GM21786 (cell line): ENCODE results near the gene ARHGAP9.
"Not testable (repeated sequence)": the region's sequence is repeated elsewhere in the genome, so short reads cannot be mapped to it uniquely, and the experiment has no call there.

ENCODE experiments used
- ATAC-seq: cut with Tn5 transposase; IDR thresholded peaks from one replicate; pipeline ENCODE4 v1.9.1; 2021; ENCODE audit not compliant: unreplicated experiment

ARHGAP9 gene

DNA sequence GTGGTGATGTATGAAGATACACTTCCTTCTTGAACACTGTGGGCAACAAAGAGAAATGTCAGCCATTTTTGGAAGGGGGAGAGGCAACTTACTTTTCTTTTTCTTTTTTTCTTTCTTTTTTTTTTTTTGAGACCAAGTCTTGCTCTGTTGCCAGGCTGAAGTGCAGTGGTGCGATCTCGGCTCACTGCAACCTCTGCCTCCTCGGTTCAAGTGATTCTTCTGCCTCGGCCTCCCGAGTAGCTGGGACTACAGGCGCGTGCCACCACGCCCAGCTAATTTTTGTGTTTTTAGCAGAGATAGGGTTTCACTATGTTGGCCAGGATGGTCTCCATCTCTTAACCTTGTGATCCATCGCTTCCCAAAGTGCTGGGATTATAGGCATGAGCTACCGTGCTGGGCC, 38.1 kb upstream of the ARHGAP9 start:
- not testable (repeated sequence) for ATAC-seq

DNA sequence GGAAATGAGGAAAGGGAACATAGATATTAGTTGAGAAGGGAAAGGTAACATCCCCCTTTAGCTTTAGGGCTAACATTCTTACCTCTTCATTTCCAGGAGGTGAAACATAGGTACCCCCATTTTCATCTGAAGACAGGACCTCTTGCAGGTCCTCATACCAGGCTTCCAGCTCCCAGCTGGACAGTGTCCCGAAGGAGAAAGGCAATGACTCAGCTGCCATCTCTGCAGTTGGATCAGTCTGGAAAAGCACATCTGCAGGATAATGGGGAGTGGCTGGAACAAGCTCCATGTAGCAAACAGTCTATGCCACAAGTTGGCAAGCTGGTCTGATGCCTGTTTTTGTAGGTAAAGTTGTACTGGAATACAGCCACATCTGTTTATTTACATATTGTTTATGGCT, 37.5 kb upstream of the ARHGAP9 start:
- ATAC-seq = no peak

DNA sequence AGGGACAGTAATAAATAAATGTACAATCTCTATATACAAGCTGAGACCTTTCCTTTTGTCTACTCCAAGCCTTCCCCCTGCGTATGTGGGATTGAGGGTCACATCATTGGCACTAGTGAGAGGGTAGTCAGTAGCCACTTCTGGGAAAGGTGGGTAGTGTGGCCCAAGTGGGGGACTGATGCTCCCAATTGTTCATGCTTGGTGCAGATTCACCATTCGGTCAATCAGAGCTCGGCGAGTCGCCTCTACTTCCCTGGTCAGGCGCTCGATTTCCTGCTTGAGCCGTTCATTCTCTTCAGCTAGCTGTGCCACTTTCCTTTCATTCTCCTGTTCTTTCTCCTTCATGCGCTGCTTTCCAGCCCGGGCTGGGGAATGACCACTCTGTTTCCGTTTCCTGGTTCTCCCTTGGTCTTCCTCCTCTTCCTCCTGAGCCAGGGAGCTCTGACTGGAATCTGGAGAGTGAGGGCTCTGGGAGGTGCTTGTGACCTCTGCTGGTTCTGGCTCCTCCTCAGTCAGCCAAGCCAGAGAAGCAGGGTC, 37.0 kb upstream of the ARHGAP9 start:
- no peak for ATAC-seq

DNA sequence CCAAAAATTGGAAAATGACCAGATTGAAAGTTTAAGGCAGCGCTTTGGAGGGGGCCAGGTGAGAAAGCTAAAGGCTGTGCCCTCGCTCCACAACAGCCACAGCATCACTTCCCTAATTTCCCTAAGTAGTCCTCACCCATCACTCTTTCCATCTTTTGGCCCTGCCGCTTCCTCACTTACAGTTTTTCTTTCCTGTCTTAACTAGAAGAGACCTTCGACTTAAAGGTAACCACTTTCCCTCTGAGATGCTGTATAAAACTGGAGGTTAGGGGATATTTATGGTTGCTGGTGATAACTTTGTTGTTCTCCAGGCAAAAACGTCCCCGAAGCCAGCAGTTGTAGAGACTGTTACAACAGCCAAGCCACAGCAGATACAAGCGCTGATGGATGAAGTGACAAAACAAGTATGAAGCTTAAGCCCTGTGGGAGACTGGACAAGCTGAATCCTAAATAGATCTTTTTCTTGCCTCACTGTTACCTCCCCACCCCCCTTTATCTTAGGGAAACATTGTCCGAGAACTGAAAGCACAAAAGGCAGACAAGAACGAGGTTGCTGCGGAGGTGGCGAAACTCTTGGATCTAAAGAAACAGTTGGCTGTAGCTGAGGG, 36.4 kb upstream of the ARHGAP9 start:
- no peak for ATAC-seq

DNA sequence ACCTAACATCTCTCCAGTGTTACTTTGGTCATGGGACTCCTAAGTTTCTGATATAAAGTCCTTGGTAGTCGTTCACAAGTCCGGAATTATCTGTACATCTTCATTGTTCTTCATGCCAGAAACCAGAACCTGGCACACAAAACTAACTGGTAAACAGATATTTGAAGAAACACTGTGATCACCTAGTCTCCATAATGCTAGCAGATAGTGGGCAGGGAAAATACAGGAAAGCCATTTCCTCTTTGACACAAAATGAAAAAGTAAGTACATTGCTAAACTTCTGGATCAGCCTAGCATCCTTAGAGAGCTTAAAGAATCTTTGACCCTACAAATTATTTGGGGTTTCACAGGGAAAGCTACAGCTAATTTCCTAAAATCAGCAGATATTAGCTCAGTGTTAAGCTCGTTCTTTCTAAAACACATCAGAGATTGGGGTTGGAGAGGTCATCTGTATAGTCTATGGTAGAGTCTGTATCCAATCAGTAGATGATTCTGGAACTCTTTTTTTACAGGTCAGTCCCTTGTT, 35.8 kb upstream of the ARHGAP9 start:
- ATAC-seq = no peak

DNA sequence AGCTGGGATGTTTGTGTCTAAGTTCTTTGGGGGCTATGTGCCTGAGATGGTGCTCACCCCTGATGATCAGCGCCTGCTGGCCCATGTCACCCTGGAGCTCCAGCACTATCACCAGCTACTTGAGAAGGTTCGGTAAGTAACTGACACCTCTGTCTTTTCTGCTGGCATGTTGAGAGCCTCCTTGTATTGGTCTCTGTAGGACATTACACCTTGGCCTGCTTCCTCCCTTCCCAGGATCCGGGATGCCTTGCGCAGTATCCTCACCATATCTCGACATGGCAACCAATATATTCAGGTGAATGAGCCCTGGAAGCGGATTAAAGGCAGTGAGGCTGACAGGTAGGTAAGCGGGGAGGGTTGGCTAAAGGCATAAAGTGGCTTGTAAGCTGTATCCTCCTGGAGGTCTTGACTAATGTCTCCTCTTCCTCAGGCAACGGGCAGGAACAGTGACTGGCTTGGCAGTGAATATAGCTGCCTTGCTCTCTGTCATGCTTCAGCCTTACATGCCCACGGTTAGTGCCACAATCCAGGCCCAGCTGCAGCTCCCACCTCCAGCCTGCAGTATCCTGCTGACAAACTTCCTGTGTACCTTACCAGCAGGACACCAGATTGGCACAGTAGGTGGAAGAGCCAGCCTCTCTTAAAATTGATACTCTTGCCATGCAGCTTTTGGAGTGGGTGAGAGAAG, 35.2 kb upstream of the ARHGAP9 start:
- no peak for ATAC-seq

DNA sequence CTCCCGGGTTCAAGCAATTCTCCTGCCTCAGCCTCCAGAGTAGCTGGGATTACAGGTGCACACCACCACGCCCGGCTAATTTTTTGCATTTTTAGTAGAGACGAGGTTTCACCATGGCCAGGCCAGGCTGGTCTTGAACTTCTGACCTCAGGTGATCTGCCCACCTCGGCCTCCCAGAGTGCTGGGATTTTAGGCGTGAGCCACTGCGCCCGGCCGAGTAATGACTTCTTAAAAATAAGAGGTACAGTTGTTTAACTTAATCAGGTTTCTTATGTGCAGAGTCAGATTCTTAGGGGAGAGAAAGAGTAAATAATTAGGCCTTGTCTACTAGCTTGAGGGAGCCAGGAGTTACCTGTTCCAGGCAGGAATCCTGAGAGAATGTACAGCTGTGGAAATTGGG, 34.6 kb upstream of the ARHGAP9 start:
- ATAC-seq = not testable (repeated sequence)

DNA sequence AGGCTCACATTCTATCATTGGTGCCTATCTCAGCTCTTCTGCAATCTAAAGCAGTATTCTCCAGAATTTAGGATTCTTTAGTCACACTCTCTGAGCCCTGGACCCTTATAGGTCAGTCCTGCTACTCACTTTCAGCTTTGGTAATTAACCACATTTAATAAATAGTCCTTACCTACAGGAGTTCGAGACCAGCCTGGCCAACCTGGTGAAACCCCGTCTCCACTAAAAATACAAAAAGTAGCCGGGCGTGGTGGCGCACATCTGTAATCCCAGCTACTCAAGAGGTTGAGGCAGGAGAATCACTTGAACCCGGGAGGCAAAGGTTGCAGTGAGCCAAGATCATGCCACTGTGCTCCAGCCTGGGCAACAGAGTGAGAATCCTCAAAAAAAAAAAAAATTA, 34.0 kb upstream of the ARHGAP9 start:
- not testable (repeated sequence) for ATAC-seq

DNA sequence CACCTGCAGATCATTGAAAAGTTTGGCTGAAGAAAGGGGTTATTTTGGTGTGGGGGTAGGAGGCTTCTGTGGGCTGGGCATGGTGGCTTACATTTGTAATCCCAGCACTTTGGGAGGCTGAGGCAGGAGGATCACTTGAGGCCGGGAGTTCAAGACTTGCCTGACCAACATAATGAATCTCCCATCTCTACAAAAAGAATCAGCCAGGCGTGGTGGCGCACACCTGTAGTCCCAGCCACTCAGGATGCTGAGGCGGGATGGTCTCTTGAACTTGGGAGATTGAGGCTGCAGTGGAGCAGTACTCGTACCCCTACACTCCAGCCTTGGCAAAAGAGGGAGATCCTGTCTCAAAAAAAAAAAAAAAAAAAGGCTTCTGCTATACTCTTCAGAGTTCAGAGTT, 33.6 kb upstream of the ARHGAP9 start:
- ATAC-seq = no peak

DNA sequence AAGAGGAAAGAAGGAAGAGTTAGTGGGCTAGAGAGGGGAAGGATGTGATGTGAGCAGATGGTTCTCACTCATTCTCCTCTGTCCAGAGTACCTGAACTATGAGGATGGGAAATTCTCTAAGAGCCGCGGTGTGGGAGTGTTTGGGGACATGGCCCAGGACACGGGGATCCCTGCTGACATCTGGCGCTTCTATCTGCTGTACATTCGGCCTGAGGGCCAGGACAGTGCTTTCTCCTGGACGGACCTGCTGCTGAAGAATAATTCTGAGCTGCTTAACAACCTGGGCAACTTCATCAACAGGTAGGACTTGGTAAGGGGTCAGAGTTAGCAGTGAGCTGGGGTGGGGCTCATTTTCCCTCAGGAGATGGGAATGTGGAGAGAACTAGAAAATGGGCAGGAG, 33.0 kb upstream of the ARHGAP9 start:
- no peak for ATAC-seq

DNA sequence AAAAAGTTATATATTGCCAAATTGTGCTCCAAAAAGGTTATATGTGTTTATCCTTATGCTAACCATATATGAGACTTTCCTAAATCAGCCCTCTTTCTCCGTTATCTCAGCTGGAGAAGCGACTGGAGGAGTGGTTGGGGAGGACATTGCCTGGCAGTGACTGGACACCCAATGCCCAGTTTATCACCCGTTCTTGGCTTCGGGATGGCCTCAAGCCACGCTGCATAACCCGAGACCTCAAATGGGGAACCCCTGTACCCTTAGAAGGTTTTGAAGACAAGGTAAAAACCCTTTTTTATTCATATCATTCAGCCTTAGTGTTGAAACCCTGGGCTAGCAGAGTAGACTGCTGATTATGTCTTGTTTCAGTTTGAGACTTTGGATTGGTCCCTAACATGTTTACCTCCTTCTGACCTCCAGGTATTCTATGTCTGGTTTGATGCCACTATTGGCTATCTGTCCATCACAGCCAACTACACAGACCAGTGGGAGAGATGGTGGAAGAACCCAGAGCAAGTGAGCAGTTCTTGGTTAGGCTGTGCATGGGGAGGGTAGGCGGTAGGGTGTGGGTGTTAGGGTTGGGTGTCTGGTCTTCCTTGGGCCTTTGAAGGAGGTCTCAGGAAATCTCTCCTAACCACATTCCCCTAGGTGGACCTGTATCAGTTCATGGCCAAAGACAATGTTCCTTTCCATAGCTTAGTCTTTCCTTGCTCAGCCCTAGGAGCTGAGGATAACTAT, 32.1 kb upstream of the ARHGAP9 start:
- no peak for ATAC-seq

DNA sequence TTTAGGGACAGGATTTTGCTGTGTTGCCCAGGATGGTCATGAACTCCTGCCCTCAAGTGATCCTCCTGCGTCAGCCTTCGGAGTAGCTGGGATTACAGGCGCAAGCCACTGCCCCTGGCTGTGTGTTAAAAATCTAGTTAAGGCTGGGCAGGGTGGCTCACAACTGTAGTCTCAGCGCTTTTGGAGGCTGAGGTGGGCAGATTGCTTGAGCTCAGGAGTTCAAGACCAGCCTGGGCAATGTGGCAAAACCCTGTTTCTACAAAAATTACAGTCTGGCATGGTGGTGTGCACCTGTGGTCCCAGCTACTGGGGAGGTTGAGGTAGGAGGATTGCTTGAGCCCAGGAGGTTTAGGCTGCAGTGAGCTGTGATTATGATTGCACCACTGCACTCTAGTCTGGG, 31.5 kb upstream of the ARHGAP9 start:
- no peak for ATAC-seq

DNA sequence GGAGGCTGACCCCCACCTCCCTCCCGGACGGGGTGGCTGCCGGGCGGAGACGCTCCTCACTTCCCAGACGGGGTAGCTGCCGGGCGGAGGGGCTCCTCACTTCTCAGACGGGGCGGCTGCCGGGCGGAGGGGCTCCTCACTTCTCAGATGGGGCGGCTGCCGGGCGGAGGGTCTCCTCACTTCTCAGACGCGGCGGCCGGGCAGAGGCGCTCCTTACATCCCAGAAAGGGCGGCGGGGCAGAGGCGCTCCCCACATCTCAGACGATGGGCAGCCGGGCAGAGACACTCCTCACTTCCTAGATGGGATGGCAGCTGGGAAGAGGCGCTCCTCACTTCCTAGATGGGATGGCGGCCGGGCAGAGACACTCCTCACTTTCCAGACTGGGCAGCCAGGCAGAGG, 28.1 kb upstream of the ARHGAP9 start:
- not testable (repeated sequence) for ATAC-seq

DNA sequence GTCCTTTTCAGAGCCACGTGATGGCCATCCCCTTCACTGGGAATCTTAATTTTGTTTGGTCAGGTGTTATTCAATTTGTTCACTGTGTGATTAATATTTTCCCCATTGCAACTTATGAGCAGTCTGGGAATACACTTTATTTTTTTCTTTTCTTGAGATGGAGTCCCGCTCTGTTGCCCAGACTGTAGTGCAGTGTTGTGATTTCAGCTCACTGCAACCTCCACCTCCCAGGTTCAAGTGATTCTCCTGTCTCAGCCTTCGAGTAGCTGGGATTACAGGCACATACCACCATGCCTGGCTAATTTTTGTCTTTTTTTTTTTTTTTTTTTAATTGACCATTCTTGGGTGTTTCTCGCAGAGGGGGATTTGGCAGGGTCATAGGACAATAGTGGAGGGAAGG, 26.9 kb upstream of the ARHGAP9 start:
- not testable (repeated sequence) for ATAC-seq

DNA sequence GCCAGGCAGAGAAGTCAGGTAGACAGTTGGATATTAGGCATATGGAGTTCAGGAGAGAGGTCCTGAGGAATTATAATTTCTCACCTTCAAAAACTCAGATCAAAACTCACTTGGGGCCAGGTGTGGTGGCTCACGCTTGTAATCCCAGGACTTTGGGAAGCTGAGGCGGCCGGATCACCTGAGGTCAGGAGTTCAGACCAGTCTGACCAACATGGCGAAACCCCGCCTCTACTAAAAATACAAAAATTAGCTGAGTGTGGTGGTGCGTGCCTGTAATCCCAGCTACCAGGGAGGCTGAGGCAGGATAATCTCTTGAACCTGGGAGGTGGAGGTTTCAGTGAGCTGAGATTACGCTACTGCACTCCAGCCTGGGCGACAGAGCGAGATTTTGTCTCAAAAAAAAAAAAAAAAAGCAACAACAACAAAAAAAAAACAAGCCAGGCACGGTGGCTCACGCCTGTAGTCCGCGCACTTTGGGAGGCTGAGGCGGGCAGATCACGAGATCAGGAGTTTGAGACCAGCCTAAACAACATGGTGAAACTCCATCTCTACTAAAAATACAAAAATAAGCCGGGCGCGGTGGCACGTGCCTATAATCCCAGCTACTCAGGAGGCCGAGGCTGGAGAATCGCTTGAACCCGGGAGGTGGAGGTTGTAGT, 22.8 kb upstream of the ARHGAP9 start:
- not testable (repeated sequence) for ATAC-seq

DNA sequence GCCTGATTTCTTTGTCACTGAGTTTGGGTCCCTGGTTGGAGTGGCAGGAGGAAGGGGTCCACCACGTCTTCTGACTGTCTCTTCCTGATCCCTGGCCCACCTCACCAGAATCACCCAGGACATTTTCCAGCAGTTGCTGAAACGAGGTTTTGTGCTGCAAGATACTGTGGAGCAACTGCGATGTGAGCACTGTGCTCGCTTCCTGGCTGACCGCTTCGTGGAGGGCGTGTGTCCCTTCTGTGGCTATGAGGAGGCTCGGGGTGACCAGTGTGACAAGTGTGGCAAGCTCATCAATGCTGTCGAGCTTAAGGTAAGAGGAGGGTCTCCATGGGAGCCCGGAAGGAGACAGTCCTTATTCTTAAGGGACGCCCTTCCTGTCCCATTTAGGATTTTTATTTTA, 20.5 kb upstream of the ARHGAP9 start:
- ATAC-seq = no peak

DNA sequence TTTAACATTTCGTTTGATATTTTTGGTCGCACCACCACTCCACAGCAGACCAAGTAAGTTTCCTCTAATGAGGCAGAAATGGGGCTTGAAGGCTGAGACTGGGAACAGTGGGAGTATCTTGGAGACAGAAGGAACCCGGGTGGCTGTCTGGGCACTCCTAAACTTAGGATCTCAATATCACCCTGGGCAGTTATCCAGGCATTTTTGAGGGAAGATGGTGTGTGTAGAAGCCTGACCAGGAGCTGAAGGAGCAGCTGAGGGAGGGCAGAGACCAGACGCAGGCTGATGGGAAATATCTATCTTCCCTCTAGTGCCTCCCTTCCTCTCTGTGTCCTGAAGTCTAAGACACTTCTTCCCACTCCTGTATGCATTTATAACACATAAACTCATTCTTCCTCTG, 18.9 kb upstream of the ARHGAP9 start:
- no peak for ATAC-seq

DNA sequence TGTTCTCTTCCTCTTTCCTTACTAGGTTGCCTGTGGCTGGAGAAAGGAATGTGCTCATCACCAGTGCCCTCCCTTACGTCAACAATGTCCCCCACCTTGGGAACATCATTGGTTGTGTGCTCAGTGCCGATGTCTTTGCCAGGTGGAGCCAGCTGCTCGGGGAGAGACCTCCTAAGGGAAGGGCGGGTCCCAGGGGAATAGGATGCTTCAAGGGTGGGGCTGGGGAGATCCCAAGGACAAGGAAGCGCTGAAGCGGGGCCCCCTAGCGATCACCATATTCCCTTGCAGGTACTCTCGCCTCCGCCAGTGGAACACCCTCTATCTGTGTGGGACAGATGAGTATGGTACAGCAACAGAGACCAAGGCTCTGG, 18.5 kb upstream of the ARHGAP9 start:
- ATAC-seq = no peak

DNA sequence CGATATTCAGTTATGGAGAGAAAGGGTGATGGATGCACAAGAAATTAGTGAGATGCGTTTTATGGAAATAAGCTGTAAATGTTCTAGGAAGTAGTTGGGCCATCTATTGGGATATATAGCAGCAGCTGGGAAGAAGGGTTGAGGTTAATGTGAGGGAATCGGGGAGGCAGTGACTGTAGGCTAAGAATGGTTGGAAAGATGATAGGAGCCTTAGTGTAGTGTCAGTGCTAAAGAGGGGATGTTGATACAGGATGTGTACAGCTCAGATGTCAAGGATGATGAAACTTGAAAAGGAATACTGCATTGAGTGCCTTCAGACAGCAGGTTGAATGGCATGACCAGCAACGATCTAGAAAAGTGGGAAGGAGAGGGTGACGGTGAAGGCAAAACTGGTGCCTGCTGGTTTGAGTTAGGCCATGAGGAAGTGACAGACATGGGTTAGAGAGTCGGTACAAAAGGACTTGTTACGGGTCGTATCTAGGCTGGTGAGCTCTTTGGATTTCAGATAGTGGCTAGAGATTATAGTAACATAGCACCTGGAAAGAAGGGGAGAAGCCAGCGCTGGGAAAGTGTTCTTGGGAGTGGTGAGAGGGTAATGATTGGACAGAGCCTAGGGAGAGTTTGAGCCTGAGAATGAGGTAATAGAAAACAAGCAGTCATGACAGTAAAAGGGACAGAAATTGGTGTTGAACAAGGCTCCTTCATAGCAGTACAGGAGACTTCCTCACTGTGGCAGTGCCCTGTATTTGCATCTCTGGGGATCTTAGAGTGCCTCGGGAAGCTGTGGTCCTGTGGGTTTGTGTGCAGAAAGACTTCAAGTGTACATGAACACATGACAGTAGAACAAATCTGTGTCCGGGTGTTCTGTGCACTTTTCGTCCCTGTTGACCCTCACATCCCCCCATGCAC, 17.8 kb upstream of the ARHGAP9 start:
- ATAC-seq = no peak

DNA sequence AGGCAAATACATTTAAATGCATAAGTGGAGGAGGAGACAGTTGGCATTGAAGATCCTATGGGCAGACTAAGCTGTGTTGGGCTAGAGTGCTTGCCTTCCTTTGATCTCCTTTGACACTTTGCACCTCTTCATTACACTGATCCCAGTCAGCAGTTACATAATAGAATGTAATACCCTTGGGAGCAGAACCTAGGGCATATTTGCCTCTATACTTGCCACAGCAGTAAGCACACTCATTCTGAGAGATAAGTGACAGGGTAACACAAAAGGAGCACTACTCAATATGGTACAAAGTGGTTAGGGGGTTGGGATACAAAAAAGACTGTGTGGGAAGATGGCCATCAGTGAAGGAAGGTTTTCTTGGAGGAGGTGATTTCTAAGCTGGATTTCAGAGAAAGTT, 17.2 kb upstream of the ARHGAP9 start:
- no peak for ATAC-seq
